ENCODE data around the gene CENPO.
A peak's percentile ranks its signal among the peaks of the same experiment; 100 is the strongest.

Gene CENPO

GRCh38 chr2:24783641-24784040, 9.6 kb upstream of the CENPO start:
- H3K79me2 ChIP-seq: no peaks in the 10 kb centered on the region
- H2AFZ ChIP-seq: no peak overlapping the region

GRCh38 chr2:24785671-24786321, 7.4 kb upstream of the CENPO start:
- Histone ChIP-seq H3K79me2 (no peaks in the 10 kb centered on the region), H3K4me3 (ENCODE audit: low read depth, low read length) (no peak overlapping the region), H3K27ac (no peak overlapping the region), H3K36me3 (ENCODE audit: control insufficient read depth, insufficient read depth, low read length) (no peaks in the 10 kb centered on the region), H3K9me3 (ENCODE audit: control insufficient read depth, low read length) (no peaks in the 10 kb centered on the region), H3K27me3 (ENCODE audit: control insufficient read depth, insufficient read depth, low read length) (no peaks in the 10 kb centered on the region), H2AFZ (no peak overlapping the region), H3K4me2 (ENCODE audit: low read length) (no peak overlapping the region), H3K9ac (no peak overlapping the region), H3K4me1 (no peaks in the 10 kb centered on the region)
- no peak for TF ChIP-seq CTCF (IDR thresholded peaks at IDR 0.05)

More at GRCh38 chr2:24783641-24784040, 9.6 kb upstream of the CENPO start:
- Histone ChIP-seq H3K27ac (no peak overlapping the region), H3K36me3 (ENCODE audit: control insufficient read depth, insufficient read depth, low read length) (no peaks in the 10 kb centered on the region), H3K27me3 (ENCODE audit: control insufficient read depth, insufficient read depth, low read length) (no peaks in the 10 kb centered on the region), H3K4me3 (ENCODE audit: low read depth, low read length) (no peak overlapping the region), H3K9me3 (ENCODE audit: control insufficient read depth, low read length) (no peaks in the 10 kb centered on the region), H3K4me1 (no peaks in the 10 kb centered on the region), H3K4me2 (ENCODE audit: low read length) (no peak overlapping the region), H3K9ac (no peak overlapping the region)
- TF ChIP-seq CTCF (IDR thresholded peaks at IDR 0.05): no peak

GRCh38 chr2:24787532-24787931, 5.7 kb upstream of the CENPO start:
- Histone ChIP-seq H3K4me2 (ENCODE audit: low read length) (no peak overlapping the region), H3K27me3 (ENCODE audit: control insufficient read depth, insufficient read depth, low read length) (no peaks in the 10 kb centered on the region), H3K36me3 (ENCODE audit: control insufficient read depth, insufficient read depth, low read length) (no peaks in the 10 kb centered on the region), H3K27ac (no peak overlapping the region), H2AFZ (no peak overlapping the region), H3K4me1 (peaks cover 7% of the 10 kb centered on the region), H3K9ac (no peak overlapping the region), H3K4me3 (ENCODE audit: low read depth, low read length) (no peak overlapping the region), H3K9me3 (ENCODE audit: control insufficient read depth, low read length) (no peaks in the 10 kb centered on the region), H3K79me2 (no peaks in the 10 kb centered on the region)
- TF ChIP-seq CTCF (IDR thresholded peaks at IDR 0.05): no peak

- no peak overlapping the region for H3K27ac ChIP-seq
- TF ChIP-seq CTCF (IDR thresholded peaks at IDR 0.05): no peak
- H3K4me3 ChIP-seq (ENCODE audit: low read depth, low read length): no peak overlapping the region
- no peaks in the 10 kb centered on the region for H3K9me3 ChIP-seq (ENCODE audit: control insufficient read depth, low read length)
- no peak overlapping the region for H2AFZ ChIP-seq
- no peaks in the 10 kb centered on the region for H3K36me3 ChIP-seq (ENCODE audit: control insufficient read depth, insufficient read depth, low read length)
- no peak overlapping the region for H3K4me2 ChIP-seq (ENCODE audit: low read length)
- H3K27me3 ChIP-seq (ENCODE audit: control insufficient read depth, insufficient read depth, low read length): no peaks in the 10 kb centered on the region
- no peak overlapping the region for H3K9ac ChIP-seq
- H3K4me1 ChIP-seq: peaks cover 7% of the 10 kb centered on the region
- H3K79me2 ChIP-seq: no peaks in the 10 kb centered on the region
These were observed 4.4 kb upstream of the CENPO start for GRCh38 chr2:24788816-24789215.

GRCh38 chr2:24791452-24791851, 1.8 kb upstream of the CENPO start:
- Histone ChIP-seq H3K9me3 (ENCODE audit: control insufficient read depth, low read length) (no peaks in the 10 kb centered on the region), H3K79me2 (no peaks in the 10 kb centered on the region), H3K4me2 (ENCODE audit: low read length) (no peak overlapping the region), H3K9ac (no peak overlapping the region), H3K27ac (no peak overlapping the region), H3K36me3 (ENCODE audit: control insufficient read depth, insufficient read depth, low read length) (no peaks in the 10 kb centered on the region), H3K4me3 (ENCODE audit: low read depth, low read length) (no peak overlapping the region), H3K27me3 (ENCODE audit: control insufficient read depth, insufficient read depth, low read length) (no peaks in the 10 kb centered on the region), H3K4me1 (peaks cover 7% of the 10 kb centered on the region), H2AFZ (peak overlapping the region; percentile 94)
- no peak for TF ChIP-seq CTCF (IDR thresholded peaks at IDR 0.05)
